A673 (cell line): ENCODE measurements around the gene PIGL. TPM values are rescaled to one million over a fixed set of nuclear protein-coding genes. Genes with fewer than 3 reads are reported as not detected.

Source experiments
- BruUV-seq: library from RNA; stranded (reverse); fragments of 400-500 nt; replicated peaks from 2 replicates; lab custom pipeline; 2021; lab: Mats Ljungman, UMichigan
- CTCF ChIA-PET: fragments of 300-600 bp; sonication (Branson Sonifier 250); formaldehyde crosslinking; loops from one replicate; lab custom pipeline; 2022; ENCODE audit warnings: antibody characterized with exemption; lab: Charles Lee
- POLR2A ChIA-PET: fragments of 300-600 bp; sonication (Branson Sonifier 250); formaldehyde crosslinking; loops from one replicate; lab custom pipeline; 2022; ENCODE audit warnings: antibody characterized with exemption; ENCODE audit not compliant: low non-redundant PET; lab: Charles Lee
- DNase-seq: peaks from one replicate; pipeline ENCODE4 v3.0.0-alpha.2; 2015; ENCODE audit warnings: low spot score
- H3K27ac ChIP-seq: fragments of 200-600 bp; sonication (generic); 2 replicates; pipeline ENCODE4 v1.5.1; 2016; ENCODE audit warnings: mixed run types, low read depth, mild to moderate bottlenecking, mixed read lengths, antibody characterized with exemption, low read length; ENCODE audit not compliant: poor library complexity, severe bottlenecking
- H3K27me3 ChIP-seq: fragments of 200-600 bp; sonication (generic); replicated peaks from 2 replicates; pipeline ENCODE4 v1.6.1; 2017; ENCODE audit warnings: mixed run types, low read depth, mild to moderate bottlenecking, mixed read lengths, antibody characterized with exemption, low read length; ENCODE audit not compliant: insufficient read depth, poor library complexity
- H3K36me3 ChIP-seq: fragments of 200-600 bp; sonication (generic); 2 replicates; pipeline ENCODE4 v1.6.1; 2016; ENCODE audit warnings: mixed run types, mild to moderate bottlenecking, mixed read lengths, antibody characterized with exemption, low read length; ENCODE audit not compliant: insufficient read depth, poor library complexity, severe bottlenecking
- H3K4me1 ChIP-seq: fragments of 200-600 bp; sonication (generic); 2 replicates; pipeline ENCODE4 v1.6.1; 2017; ENCODE audit warnings: mixed run types, mild to moderate bottlenecking, mixed read lengths, antibody characterized with exemption, low read length; ENCODE audit not compliant: insufficient read depth, poor library complexity, severe bottlenecking
- H3K4me3 ChIP-seq: fragments of 200-600 bp; sonication (generic); 2 replicates; pipeline ENCODE4 v1.5.1; 2016; ENCODE audit warnings: low read depth, mixed run types, mild to moderate bottlenecking, mixed read lengths, low read length; ENCODE audit not compliant: poor library complexity, severe bottlenecking
- H3K9me3 ChIP-seq: fragments of 200-600 bp; sonication (generic); 2 replicates; pipeline ENCODE4 v1.6.1; 2016; ENCODE audit warnings: mixed run types, low read depth, mild to moderate bottlenecking, mixed read lengths, antibody characterized with exemption, low read length; ENCODE audit not compliant: poor library complexity, severe bottlenecking
- CTCF ChIP-seq: fragments of 300-800, 200-600 bp; sonication (generic); conservative IDR thresholded peaks from 2 replicates; pipeline ENCODE4 v1.5.1; 2017; ENCODE audit warnings: low read depth, mild to moderate bottlenecking, antibody characterized with exemption, low read length, moderate library complexity, mixed read lengths
- EZH2 ChIP-seq: fragments of 200-600 bp; sonication (generic); IDR thresholded peaks from 2 replicates; pipeline ENCODE4 v1.6.1; 2017; ENCODE audit warnings: borderline replicate concordance, low read depth, mild to moderate bottlenecking, mixed read lengths, antibody characterized with exemption, low read length; ENCODE audit not compliant: poor library complexity, severe bottlenecking
- intact Hi-C: fragments of 100-400 bp; cut with micrococcal nuclease; formaldehyde crosslinking; loops from one replicate; pipeline ENCODE4 v1.10.0; 2022; ENCODE audit not compliant: unreplicated experiment
- total RNA-seq: library from RNA; stranded (reverse); gene quantifications from 2 replicates; pipeline ENCODE4 v1.2.3, GENCODE V29; 2021

PIGL gene
- total RNA-seq, 1 experiment from 2014 or later: 31.7 TPM

GRCh38 chr17:16283705-16284104, 66.7 kb downstream of the PIGL start:
- Histone ChIP-seq H3K4me3 (no peak overlapping the region), H3K4me1 (peaks cover 12% of the 10 kb centered on the region), H3K36me3 (no peaks in the 10 kb centered on the region), H3K27ac (no peak overlapping the region), H3K9me3 (no peaks in the 10 kb centered on the region), H3K27me3 (no peaks in the 10 kb centered on the region)
- ChIA-PET POLR2A (no interaction called here), CTCF (no interaction called here)
- no peak for DNase-seq
- TF ChIP-seq CTCF: no peak
- no peak for TF ChIP-seq EZH2
- BruUV-seq: no TSS peak
- intact Hi-C loops: no loop called here

GRCh38 chr17:16285646-16286008, 68.6 kb downstream of the PIGL start:
- Histone ChIP-seq H3K36me3 (no peaks in the 10 kb centered on the region), H3K9me3 (no peaks in the 10 kb centered on the region), H3K4me3 (no peak overlapping the region), H3K27ac (peak overlapping the region; percentile 39), H3K4me1 (peaks cover 12% of the 10 kb centered on the region), H3K27me3 (no peaks in the 10 kb centered on the region)
- TF ChIP-seq EZH2 (no peak), CTCF (no peak; the same call in 1 of the 2 replicates)
- ChIA-PET POLR2A (no interaction called here), CTCF (no interaction called here)
- no TSS peak for BruUV-seq
- no peak for DNase-seq
- intact Hi-C loops: no loop called here

DNA sequence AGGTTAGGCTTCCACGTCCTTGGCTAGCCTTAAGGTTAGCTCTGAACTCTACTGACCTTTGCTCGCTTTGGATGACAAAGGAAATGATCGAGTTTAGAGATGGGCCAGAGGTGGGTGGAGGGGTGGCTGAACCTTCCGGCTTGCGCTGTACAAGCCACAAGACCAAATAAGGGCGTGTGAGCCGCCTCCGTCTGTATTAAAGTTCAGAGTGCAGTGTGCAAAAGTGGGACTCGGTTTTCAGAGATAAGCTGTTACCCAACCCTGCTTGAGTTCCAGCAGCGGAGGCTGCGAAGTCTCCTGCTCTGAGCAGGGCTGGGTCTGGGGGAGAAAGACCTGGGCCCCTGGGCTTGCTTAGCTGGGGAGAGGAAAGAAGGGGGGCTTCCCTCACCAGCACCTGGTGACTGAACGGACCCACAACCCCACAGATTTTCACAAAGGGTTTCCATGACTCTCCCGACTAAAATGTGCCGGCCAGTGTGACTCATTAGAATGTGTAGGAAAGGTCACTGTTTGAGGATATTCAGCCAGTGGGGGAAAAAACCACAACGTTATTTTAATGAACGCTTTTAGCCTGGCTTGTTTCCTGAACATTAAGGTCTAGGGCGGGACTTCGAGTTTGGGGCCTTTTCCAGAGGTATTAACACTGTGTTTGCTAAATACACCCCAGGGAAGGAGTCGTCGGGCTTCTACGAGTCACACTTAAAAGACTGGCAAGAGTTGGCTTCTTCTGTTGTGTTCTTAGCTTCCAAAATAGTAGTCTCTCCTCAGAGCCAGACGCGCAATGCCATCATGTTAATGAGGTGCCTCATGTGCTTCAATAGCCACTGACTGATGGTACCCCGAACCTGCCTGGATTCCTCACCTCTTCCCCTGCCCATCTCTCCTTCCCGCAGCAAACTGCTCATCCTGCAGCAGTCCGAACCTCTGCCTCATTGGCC, 69.3 kb downstream of the PIGL start:
- Histone ChIP-seq H3K4me3 (no peak overlapping the region), H3K4me1 (peaks cover 12% of the 10 kb centered on the region), H3K9me3 (no peaks in the 10 kb centered on the region), H3K36me3 (no peaks in the 10 kb centered on the region), H3K27me3 (no peaks in the 10 kb centered on the region), H3K27ac (peak overlapping the region; percentile 39)
- BruUV-seq: no TSS peak
- ChIA-PET POLR2A (interaction anchor here (0.6 kb wide), 1 partner anchor 34 kb away, joined by 12 read pairs; no protein-coding TSS in a partner anchor), CTCF (no interaction called here)
- DNase-seq: peak; percentile 56
- intact Hi-C loops: no loop called here
- TF ChIP-seq CTCF (peak; percentile 55), EZH2 (no peak)
